Occipital lobe (tissue), 2 donors: ENCODE measurements around the gene IKZF1. TPM values are rescaled to one million over a fixed set of nuclear protein-coding genes. Genes with fewer than 3 reads are reported as not detected.

Experiments used
- DNase-seq: peaks from one replicate; lab custom pipeline; 2025; lab: John Stamatoyannopoulos, UW
- total RNA-seq: library from RNA; depleted of rRNA; stranded (reverse); fragments of >200 nt; gene quantifications from one replicate; pipeline ENCODE4 v1.2.3, GENCODE V29; 2014

IKZF1 gene
- total RNA-seq, 1 donor from 2014 or later, result 2.3 TPM

DNA sequence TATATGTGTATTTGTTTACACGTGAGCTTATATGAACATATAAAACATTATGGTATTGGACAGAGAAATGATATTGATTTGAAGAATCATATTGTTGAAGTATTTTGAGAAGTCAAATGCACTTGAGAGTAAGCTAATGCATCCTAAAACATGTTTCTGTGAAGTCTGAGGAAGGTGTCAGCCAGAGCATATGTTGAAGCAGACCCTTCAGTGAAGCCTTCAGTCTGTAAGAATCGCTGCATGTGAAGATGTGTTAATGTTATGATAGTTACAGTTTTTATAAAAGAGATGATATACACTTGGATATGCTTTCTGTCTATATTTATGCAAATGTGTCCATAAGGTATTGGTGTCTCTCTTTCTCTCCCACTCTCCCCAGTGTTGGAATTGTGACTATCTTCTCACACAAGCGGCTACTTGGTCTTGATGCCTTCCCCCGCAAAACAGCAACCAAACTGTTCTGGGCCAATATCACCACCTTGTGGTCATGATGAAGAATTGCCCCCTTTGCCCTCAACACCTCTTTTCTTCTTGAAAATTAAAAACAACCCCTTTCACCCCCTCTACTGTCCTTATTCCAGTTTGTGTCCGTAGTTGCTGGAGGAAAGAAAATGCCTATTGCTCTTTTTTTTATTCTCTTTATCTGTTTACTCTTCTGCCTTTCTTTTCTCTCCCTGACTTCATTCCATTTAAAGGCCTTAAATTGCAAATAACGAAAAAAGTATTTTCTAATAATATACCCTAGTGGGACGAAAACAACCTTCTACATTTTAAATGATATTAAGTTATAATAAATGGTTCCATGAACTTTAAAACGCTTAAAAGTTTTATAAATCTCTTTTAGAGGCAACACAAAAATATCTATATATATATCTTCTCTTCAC lies 64.9 kb downstream of the IKZF1 start:
- no peak for DNase-seq

DNA sequence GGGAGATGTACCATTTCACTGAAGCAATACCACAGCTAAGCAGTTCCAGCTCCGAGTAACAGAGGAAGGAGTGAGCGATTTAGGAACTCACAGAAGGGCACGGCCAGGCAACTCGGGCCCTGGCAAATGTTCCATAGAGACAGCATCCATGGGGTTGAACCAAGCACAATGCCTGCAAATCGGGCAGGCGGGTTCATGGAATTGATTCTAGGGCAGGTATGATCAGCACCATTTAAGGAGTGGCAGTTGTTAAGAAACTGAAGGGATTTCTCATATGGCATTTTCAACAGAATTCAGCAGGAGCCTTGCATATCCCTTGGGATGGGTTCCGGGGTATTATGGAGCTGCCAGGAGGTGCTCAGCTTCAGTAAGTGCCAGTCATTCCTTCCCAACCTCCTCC lies 66.4 kb downstream of the IKZF1 start:
- DNase-seq, result no peak

DNA sequence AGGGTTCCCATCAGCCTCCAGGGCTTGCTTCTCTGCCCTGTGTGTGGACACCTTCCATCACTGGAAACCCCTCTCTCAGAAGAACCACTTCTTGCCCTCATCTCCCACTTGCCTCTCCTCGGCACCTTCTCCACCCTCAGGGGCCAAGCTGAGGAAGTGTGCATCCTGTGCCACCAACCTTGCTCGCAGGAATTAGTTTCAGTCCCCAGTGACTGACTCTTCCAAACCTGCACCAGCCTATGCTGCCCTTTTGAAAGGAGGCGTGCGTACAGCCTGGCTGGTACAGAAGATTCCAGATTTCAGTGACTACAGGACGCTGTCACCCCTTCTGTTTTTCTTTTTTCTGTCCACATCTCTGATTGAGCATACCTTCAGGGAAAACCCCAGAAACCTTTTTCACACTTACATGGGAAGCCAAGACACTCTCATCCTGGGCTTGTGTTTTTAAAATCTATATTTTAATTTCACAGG lies 67.1 kb downstream of the IKZF1 start:
- no peak for DNase-seq

DNA sequence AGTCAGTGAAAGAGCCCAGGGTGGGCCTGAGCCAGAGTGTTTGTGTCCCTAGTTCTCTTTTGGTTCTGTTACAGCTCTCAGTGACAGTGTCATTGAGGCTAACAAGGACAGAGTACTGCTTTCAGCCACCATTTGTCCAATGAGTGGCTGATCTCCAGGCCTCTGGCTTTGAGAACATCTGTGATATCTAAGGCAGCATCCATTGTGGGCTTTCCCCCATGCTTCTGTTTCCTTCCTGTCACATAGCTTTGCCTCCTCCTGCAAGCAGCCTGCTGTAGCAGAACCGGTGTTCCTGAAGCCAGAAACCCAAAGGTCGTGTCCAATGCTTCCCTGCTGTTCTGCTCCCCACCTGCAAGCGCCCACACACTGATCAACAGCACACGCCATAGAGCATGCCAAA lies 68.4 kb downstream of the IKZF1 start:
- DNase-seq, result no peak

DNA sequence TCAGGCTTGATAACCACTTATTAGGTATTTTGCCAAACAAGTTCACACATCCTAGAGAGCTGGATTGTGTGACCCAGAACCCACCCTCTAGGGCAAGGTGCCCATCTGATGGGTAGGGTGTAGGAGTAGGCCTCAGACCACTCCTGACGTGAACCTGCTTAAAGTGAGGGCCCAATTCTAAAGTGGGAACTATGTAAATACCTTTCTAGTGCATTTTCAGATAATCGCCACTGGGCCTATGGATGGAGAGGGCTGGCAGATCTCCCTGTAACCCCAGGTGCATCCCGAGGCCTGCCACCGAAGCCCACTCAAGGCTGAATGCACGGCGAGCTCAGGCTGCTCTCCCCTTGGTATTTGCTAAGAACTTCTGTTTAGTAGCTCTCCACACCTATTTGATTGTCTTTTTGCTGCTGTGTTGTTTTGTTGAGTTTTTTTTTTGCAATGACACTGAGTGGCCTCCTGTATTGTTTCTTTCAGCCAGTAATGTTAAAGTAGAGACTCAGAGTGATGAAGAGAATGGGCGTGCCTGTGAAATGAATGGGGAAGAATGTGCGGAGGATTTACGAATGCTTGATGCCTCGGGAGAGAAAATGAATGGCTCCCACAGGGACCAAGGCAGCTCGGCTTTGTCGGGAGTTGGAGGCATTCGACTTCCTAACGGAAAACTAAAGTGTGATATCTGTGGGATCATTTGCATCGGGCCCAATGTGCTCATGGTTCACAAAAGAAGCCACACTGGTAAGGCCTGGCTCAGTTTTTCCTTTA lies 71.7 kb downstream of the IKZF1 start:
- DNase-seq, result no peak

DNA sequence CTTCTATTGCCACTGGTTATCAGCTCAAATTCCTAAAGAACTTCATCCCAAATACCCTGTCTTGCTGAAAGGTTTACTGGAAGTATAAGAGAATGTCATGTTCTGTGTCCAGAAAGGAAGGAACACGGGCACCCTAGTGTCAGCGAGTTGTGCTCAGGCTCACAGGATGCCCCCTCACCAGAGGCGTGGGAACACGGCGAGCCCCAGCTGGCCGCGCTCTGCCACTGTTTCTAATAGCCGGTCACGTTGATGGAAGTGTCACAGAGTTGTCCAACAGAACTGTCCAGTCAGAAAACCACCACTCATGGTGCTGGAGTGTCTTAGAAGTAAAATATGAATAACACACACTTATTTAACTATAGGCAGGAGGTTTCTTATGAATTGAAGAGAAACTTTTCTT lies 72.8 kb downstream of the IKZF1 start:
- DNase-seq, result no peak

DNA sequence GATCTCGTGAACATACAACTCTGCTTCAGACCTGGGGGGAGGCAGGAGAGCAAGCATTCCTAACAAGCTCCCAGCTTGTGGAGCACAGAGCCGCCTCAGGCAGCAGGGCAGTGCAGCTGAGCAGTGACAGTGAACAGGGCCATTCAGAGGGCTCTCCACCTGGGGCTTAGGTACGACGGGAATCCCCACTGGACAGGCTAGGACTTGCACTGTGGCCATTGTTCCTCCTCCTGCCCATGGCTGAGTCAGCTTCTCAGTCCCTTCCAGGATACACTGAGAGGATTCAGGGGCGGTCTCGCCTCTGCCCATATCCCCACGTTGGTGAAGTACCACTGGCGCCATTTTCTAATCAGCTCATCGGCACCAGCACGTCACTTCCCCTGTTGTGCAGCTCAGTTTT lies 74.6 kb downstream of the IKZF1 start:
- DNase-seq, result no peak

DNA sequence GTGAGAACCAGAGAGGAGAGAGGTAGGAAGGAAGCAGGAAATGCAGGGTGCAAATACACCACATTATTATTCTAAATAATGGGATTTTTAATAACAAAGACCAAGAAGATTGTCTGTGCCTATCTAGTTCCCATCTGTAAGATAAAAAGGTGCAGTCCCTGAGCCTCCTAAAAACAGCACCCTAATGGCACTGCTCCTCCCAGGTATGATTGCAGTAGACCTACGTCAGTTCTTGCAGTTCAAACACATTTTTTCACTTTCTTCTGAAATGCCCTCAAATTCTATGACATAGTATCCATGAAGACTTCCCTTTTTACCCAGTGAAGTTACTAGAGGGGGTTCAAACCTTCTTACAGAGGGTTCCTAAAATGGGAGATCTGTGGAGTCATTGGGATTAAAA lies 75.0 kb downstream of the IKZF1 start:
- no peak for DNase-seq

DNA sequence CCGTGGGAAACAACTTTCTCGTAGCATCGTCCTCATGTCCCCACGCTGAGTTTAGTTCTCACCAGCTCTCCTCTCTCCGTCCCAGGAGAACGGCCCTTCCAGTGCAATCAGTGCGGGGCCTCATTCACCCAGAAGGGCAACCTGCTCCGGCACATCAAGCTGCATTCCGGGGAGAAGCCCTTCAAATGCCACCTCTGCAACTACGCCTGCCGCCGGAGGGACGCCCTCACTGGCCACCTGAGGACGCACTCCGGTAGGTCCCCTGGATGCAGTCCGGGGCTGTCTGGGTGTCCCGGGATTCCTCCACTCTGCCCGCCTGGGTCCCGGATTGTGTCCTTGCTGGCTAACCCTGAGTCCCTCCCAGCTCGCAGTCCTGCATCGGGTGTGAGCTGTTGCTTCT lies 77.9 kb downstream of the IKZF1 start:
- DNase-seq, result no peak

DNA sequence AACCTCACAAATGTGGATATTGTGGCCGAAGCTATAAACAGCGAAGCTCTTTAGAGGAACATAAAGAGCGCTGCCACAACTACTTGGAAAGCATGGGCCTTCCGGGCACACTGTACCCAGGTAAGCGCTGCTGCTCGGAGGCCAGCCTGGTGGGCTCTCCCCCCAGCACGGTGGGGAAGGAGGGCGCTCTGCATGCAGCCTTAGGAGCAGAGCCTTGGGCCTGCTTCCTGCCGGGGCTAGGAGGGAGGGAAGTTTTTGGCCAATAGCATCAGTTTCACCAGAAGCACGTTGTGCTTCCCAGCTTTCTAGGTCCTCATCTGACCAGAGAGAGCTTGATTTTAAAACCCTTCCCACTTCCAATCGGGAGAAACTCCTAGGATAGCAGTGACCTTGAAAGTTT lies 82.8 kb downstream of the IKZF1 start:
- no peak for DNase-seq

DNA sequence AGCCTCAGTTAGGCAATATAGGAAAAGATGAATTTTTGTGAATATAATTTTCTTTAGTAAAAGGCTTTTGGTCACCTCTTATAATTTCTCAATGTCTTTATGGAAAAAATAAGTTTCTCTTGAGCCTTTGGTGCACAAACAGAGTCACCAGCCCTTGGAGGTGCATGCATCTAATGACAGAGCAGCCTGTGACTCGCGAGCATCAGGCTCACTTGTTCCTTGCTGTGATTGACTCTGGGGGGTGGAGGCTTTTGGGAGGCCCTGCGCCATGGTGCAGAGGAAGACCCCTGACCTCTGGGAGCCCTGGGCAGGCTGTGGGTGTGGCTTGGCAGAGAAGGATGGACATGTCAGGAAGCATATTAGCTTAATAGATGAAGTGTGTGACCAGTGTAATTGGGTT lies 85.4 kb downstream of the IKZF1 start:
- no peak for DNase-seq

DNA sequence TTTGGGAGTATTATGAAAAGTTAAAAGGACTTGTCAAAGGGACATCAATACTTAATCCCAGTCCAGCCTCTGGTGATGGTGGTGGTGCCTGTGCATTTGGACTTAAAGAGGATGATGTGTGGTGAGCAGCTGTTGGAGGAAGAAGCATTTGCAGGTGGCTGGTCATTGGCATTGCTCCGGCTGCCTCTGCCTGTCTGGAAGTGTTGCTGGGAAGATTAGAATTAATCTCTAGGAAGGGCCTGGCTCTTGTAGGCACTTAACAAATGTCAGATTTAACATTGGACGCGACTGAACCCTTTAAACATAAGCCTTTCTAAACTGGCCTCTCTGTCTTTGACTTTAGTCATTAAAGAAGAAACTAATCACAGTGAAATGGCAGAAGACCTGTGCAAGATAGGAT lies 86.9 kb downstream of the IKZF1 start:
- no peak for DNase-seq

DNA sequence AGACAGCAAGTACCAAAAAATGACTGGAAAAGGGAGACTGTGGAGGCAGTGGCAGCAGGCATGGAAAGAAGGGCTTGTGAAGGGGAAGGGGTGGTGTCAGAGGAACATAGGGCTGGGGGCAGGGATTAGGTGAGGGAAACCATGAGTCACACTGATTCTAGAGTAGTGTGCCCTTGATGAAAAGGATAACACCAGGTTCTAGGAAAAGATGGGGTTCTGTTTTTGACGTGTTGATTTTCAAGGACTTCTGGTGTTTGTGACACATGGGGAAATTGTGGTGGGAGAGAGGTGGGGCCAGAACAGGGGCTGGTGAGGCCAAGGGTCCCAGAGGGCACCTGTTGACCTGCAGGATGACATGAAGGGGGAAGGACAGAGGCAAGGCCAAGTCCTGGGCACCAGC lies 88.6 kb downstream of the IKZF1 start:
- DNase-seq, result no peak

DNA sequence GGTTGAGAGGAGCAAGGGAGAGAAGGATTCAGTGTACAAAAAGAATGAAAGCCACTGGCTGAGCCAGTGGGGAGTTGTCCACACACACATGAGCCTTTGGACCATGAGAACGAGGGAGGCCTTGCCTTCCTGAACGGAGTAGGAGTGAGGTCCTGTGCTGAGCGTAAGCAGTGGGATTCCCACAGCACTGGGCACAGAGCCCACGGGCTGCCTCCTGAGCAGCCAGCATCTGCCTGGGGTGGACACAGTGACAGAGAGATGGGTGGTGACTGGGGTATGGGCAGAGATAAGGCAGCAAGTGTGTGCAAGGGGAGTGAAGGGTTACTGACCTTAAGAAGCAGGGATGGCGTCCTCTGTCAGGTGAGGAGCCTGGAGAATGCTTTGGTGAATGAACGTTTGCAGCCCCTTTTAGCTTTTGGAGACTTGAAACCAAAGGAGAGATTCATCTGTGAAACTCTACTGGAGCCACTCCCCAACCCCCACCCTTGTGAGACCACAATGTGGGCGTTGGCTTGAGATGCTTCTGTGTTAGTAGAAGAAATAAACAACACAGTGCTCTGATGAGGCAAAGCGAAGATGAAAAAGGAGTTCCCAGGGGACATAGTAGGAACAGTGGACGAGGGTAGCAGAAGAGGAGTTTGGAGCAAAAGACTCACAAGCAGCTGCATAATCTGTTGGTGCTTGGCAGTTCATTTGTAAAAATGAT lies 89.2 kb downstream of the IKZF1 start:
- DNase-seq, result no peak

DNA sequence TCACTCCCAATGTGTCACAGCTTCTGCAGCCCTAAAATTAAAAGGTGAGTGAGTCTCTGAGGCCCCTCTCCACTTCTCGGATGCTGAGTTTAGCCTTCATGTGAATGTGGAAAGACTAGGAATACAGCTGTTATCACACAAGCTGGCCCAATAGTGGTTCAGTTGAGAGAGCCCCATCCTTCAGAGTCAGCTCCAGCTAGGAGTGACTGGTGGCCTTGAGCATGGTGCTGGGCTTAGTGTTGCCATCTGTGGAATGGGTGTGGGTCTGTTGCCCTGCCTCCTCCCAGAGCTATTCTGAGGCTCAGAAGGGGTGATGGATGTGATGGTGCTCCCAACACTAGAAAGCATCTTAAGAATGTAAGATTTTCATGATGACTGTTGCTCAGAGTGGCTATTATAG lies 89.8 kb downstream of the IKZF1 start:
- no peak for DNase-seq

DNA sequence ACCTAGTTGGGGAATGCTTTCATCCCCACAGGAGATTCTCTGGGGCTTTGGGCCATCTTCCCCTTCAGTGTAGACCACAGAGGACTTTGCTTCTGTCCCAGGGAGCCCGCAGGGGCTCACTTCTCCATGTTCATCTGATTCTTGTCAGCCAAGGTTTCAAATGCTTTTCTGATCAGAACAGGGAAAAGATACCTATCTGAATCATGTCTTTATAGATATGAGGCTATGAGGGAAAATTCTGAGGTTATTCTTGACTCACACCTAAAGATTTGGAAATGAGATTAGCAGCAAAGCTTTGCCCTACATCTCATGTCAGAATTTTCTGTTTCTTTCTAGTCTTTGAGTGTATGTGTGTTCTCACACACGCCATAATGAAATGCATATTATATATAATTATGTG lies 92.3 kb downstream of the IKZF1 start:
- DNase-seq, result no peak

DNA sequence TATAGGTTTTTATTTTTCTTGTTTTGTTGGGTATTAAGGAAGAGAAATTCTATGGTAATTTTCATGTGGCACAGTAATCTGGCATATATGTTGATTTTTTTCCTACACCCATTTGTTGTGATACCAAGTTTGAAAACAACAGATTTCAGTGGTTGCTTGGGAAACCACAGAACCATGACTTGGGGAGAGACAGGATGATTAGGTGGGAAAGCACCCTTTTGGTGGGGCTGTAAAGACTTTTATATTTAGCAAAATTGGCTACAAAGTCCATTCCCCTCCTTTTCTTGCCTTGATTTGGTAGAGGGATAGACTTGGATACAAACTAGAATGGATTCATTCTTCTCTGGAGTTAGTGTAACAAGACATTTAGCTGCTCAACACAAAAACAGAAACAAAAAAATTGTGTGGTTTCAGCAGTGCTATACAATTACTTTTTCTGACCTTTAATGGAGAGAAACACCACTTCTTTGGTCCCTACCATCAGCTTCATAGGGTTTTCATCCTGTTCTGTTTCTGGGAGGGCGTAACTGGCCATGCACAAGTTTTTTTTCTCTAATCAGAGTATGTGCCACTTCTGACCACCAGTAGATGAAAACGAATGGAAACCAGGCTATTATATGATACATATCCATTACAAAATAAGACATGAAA lies 92.9 kb downstream of the IKZF1 start:
- DNase-seq, result no peak

DNA sequence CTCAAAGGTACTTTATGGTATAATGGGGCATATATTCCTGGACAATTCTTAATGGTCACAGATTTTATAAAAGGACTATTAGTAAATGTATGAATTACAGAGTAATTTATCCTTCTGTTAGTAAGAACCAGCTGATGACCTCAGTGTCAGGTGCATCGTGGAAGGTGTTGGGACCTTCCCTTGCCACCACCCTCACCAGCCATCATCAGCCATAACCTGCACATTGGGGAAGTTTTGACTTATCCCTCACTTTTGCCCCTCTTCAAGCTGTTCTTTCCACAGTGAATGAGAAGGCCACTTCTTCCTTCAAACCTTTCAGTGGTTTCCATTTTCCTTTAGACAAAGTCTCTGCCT lies 93.4 kb downstream of the IKZF1 start:
- DNase-seq, result no peak

DNA sequence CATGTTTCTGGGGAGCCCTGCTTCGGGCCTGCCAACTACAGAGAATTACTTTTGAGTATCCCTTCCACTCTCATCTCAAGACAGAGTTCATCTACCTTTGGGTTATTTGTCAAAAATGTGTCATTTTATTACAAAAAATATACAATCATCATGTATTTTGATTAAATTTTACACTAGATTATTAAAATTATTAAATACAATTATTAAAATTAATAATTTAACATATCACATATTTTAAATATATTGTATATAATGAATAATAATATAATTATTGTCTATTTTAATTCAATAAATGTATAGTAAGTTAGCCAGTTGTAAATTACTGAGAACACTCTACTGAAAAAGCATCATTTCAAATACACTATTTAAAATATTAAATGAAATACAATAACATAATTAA lies 94.7 kb downstream of the IKZF1 start:
- no peak for DNase-seq

DNA sequence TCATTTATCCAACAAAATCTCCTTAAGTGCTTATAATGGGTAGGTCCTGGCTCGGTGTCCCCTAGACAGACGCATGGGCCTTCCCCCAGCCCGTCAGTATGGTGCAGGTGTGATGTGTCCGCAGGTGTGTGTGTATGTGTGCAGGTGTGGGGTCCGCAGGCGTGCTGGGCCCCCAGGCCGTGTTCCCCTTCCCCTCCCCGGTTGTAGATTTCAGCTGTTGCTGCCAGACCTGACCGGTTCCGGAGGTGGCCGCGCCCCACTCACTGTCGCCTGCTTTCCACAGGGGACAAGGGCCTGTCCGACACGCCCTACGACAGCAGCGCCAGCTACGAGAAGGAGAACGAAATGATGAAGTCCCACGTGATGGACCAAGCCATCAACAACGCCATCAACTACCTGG lies 95.1 kb downstream of the IKZF1 start:
- no peak for DNase-seq

DNA sequence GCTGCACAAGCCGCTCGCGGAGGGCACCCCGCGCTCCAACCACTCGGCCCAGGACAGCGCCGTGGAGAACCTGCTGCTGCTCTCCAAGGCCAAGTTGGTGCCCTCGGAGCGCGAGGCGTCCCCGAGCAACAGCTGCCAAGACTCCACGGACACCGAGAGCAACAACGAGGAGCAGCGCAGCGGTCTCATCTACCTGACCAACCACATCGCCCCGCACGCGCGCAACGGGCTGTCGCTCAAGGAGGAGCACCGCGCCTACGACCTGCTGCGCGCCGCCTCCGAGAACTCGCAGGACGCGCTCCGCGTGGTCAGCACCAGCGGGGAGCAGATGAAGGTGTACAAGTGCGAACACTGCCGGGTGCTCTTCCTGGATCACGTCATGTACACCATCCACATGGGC lies 95.6 kb downstream of the IKZF1 start:
- DNase-seq, result no peak

DNA sequence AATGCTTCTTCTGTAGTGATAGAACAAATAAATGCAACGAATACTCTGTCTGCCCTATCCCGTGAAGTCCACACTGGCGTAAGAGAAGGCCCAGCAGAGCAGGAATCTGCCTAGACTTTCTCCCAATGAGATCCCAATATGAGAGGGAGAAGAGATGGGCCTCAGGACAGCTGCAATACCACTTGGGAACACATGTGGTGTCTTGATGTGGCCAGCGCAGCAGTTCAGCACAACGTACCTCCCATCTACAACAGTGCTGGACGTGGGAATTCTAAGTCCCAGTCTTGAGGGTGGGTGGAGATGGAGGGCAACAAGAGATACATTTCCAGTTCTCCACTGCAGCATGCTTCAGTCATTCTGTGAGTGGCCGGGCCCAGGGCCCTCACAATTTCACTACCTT lies 99.9 kb downstream of the IKZF1 start:
- no peak for DNase-seq
